Activated CD8-positive, alpha-beta memory T cell treated with anti-CD3 and anti-CD28 coated beads for 24 hours (primary cell): ENCODE measurements around the gene CPNE4.
"Not testable (repeated sequence)": the region's sequence is repeated elsewhere in the genome, so short reads cannot be mapped to it uniquely, and the experiment has no call there.

Source experiments
- DNase-seq: peaks from one replicate; pipeline ENCODE4 v3.0.0-alpha.2; 2020

Gene CPNE4

DNA sequence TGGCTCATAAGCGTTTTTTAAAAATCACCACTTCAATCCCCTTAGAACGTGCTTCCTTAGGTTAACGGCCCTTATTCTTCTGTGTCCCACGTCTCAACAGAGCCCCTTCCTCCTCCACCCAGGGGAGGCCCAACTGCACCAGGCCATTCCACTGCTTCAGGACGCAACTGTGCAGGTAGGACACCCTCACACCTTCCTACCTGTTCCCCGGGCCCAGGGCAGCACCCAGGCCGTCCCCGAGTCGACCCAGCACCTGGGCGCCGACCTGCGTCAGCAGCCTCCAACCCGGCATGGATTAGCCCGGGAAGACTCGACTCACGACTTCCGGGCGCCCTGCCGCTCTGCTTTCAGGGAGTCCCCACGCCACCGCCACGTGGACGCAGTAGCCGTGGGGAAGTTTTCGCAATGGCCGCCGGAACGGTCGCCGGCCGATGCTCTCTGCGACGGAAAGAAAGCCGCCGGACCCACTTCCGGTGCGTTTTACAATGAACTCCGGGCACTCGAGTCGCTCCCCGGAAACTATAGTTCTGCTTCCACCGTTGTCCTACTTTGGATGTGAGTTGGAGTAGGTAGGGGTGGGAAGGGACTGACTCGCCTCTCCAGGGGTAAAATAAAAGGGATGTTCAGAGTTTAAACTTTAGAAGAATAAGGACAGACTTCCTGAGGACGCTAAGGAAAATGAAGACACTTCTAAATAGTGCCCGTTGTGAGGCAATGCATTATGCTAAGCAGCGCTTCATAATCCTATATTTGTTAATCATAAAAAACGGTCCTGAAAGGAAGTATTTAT lies 532.1 kb downstream of the CPNE4 start, which contains the start of gene MRPL3:
Gene MRPL3, minus strand, starts transcription at position 442 of the 790 bp plus-strand sequence. Its CDS starts 150 bp downstream, at position 292.
- DNase-seq, result peak; percentile 92

DNA sequence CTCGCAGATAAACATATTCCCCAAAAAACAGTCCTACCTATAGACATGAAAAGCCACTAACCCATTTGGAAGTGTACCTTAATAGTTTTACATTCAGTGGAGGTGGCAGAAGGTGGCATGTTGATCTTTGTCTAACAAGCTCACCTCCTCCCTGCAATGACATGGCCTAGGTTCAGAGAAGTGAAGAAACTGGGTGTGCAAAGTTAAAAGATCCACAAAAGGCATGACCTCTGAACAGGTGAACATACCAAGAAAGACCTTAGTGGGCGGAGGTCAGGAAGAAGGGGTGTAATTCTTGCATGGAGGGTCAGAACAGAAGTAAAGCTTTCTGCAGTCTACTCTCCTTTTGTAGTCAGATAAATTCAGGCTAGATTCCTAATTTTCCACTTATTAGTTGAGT lies 532.9 kb downstream of the CPNE4 start:
- DNase-seq, result no peak

DNA sequence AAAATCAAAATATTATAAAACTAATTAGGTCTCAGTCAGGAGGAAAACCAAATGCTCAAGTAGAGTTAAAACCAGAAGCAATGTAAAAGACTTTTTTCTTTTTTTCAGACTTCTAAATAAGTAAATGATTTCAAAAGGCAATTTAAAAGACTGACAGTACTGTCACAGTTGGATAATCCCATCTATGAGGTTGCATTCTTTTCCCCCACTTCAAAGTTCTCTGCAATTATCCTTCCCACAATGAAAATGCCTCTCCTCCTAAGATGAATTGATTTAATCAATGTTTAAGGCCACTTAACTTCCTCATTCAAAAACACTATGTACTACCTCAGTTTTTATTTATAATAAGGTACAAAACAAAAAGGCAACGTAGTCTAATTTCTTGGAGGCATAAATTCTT lies 540.1 kb downstream of the CPNE4 start:
- no peak for DNase-seq

DNA sequence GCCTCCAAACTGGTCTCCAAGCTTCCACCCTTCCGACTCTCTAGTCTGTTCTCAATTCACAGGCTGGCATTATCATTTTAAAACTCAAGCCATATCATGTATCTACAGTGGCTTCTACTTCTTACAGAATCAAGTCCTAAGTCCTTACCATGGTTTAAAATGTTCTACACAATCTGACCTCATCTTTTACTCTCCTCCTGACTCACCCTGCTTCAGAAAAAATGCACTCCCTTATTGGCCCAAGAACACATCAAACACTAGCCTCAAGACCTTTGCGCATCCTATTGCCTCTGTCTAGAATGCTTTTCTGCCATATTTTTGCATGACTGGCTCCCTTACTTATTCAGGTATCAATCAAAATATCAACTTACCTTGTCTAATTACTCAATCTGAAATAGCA lies 543.0 kb downstream of the CPNE4 start:
- DNase-seq, result no peak

DNA sequence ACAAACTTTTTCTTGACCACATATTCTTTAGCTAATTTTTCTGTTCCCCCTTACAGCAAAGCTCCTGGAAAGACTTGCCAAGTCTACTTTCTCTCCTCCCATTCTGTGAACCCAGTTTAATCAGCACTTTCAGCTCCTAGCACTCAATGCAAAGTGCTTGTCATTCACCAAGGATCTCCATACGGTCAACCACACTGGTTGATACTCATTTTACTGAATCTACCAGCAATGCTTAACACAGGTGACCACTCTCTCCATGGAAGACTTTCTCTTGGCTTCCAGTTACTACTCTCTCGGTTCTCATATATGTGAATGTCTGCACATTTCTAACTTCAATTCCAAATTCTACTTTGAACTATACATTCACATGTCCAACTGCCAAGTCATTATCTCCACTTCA lies 543.7 kb downstream of the CPNE4 start:
- no peak for DNase-seq

DNA sequence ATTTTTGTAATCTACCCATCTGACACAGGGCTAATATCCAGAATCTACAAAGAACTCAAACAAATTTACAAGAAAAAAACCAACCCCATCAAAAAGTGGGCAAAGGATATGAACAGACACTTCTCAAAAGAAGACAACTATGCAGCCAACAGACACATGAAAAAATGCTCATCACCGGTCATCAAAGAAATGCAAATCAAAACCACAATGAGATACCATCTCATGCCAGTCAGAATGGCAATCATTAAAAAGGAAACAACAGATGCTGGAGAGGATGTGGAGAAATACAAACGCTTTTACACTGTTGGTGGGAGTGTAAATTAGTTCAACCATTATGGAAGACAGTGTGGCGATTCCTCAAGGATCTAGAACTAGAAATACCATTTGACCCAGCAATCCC lies 548.3 kb downstream of the CPNE4 start:
- not testable (repeated sequence) for DNase-seq

DNA sequence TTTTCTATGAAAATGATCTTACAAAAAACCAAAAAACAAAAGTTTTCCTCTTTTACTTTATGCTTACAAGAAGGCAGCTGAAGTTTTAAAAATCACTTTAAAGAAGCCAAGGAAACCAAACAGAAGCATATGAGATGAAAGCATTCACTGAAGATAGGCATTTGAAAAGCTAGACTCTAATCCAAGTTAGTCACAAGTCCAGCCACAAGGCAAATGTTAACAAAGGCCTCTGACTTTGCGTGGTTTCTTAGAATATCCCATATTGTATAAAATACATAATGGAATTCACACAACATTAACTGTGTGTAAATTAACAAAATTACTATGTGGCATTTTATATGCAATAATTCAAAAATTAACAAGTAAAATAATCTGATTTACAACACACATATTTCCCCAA lies 549.7 kb downstream of the CPNE4 start:
- no peak for DNase-seq

- no peak for DNase-seq
Observed at GRCh38 chr3:131484496-131485111, 550.2 kb downstream of the CPNE4 start.
